DND-41 (cell line): Measurements from ENCODE around the gene MRRF.

Source experiments
- CTCF ChIP-seq: IDR thresholded peaks from 2 replicates; pipeline ENCODE4 v1.5.1; 2012; ENCODE audit warnings: borderline replicate concordance, low read length, moderate library complexity, mild to moderate bottlenecking; ENCODE audit not compliant: poor library complexity, severe bottlenecking; ENCODE audit errors: extremely low read depth
- EZH2 ChIP-seq: IDR thresholded peaks from 3 replicates; pipeline ENCODE4 v1.6.1; 2012; ENCODE audit warnings: borderline replicate concordance, low read depth, mild to moderate bottlenecking, moderate library complexity, low read length, inconsistent platforms; ENCODE audit not compliant: severe bottlenecking

GRCh38 chr9:122339579-122339978 is 74.9 kb downstream of the MRRF start:
- TF ChIP-seq CTCF, result no peak
- TF ChIP-seq EZH2, result no peak
